Keratinocyte (primary cell): ENCODE results near the gene SETD2. TPM values are rescaled to one million over a fixed set of nuclear protein-coding genes. Genes with fewer than 3 reads are reported as not detected.

Experiments
- DNase-seq: peaks from one replicate; pipeline ENCODE4 v3.0.0-alpha.2; 2011; ENCODE audit warnings: low read depth, missing footprints, low spot score
- FAIRE-seq: peaks from 2 replicates; lab custom pipeline; 2011; peaks lifted over from hg19 to GRCh38; lab: Jason Lieb, UNC
- H2AFZ ChIP-seq: 2 replicates; pipeline ENCODE4 v1.6.0; 2012; ENCODE audit warnings: low read length, control low read depth, inconsistent platforms; ENCODE audit not compliant: control insufficient read depth
- H3K27ac ChIP-seq: 2 replicates; pipeline ENCODE4 v1.5.1; 2011; ENCODE audit warnings: low read length; ENCODE audit not compliant: control insufficient read depth, insufficient read depth
- H3K27me3 ChIP-seq: 3 replicates; pipeline ENCODE4 v1.6.0; 2011; ENCODE audit warnings: low read length; ENCODE audit not compliant: control insufficient read depth, insufficient read depth; ENCODE audit errors: extremely low read depth
- H3K36me3 ChIP-seq, 2 experiments: 2 replicates in 1 of 2; 3 replicates in 1 of 2; pipeline ENCODE4 v1.5.1; 2011; ENCODE audit warnings: low read length in 2 of 2, mild to moderate bottlenecking in 1 of 2; ENCODE audit not compliant: control insufficient read depth in 2 of 2, insufficient read depth in 2 of 2; ENCODE audit errors: extremely low read depth in 1 of 2
- H3K4me1 ChIP-seq: 3 replicates; pipeline ENCODE4 v1.5.1; 2011; ENCODE audit warnings: low read length; ENCODE audit not compliant: control insufficient read depth, insufficient read depth; ENCODE audit errors: extremely low read depth
- H3K4me2 ChIP-seq: 3 replicates; pipeline ENCODE4 v1.6.0; 2011; ENCODE audit warnings: low read depth, low read length; ENCODE audit not compliant: control insufficient read depth, insufficient read depth; ENCODE audit errors: extremely low read depth
- H3K4me3 ChIP-seq, 3 experiments: fragments of 200-600 bp in 1 of 3; sonication (generic) in 1 of 3; 2 replicates in 2 of 3; 3 replicates in 1 of 3; pipeline ENCODE4 v1.5.1; 2011 to 2016; ENCODE audit warnings: low read length in 3 of 3, mild to moderate bottlenecking in 3 of 3, control low read depth in 2 of 3, inconsistent platforms in 1 of 3, low read depth in 1 of 3, mixed read lengths in 1 of 3, mixed run types in 1 of 3, moderate library complexity in 1 of 3; ENCODE audit not compliant: control insufficient read depth in 2 of 3, insufficient read depth in 2 of 3; ENCODE audit errors: extremely low read depth in 1 of 3
- H3K79me2 ChIP-seq: 2 replicates; pipeline ENCODE4 v1.6.0; 2012; ENCODE audit warnings: low read length; ENCODE audit not compliant: control insufficient read depth, insufficient read depth
- H3K9ac ChIP-seq: 3 replicates; pipeline ENCODE4 v1.6.0; 2011; ENCODE audit warnings: low read length; ENCODE audit not compliant: control insufficient read depth, insufficient read depth; ENCODE audit errors: extremely low read depth
- H3K9me1 ChIP-seq: 3 replicates; pipeline ENCODE4 v1.6.0; 2011; ENCODE audit warnings: low read length; ENCODE audit not compliant: control insufficient read depth, insufficient read depth; ENCODE audit errors: extremely low read depth
- H3K9me3 ChIP-seq: 2 replicates; pipeline ENCODE4 v1.5.1; 2012; ENCODE audit warnings: low read depth, low read length; ENCODE audit not compliant: control insufficient read depth
- H4K20me1 ChIP-seq: 3 replicates; pipeline ENCODE4 v1.6.0; 2011; ENCODE audit warnings: low read length; ENCODE audit not compliant: control insufficient read depth, insufficient read depth; ENCODE audit errors: extremely low read depth
- EZH2 ChIP-seq: IDR thresholded peaks from one replicate; pipeline ENCODE4 v1.6.1; 2012; ENCODE audit warnings: inconsistent platforms, mild to moderate bottlenecking, low read length, moderate library complexity
- dilution Hi-C: fragments of 300-500 bp; cut with MboI; formaldehyde crosslinking; loops from one replicate; pipeline ENCODE4 v1.7.0; 2020; ENCODE audit warnings: low sequenced_read_pairs; ENCODE audit not compliant: extremely low pct_ligation_motif_present
- polyA plus RNA-seq, 5 experiments: library from polyadenylated mRNA; depleted of rRNA in 3 of 5; stranded (reverse) in 3 of 5; stranded (forward) in 1 of 5; unstranded in 1 of 5; fragments of >200 nt; gene quantifications; 1 replicate in 1 of 5; 2 replicates in 3 of 5; 3 replicates in 1 of 5; pipeline versions ENCODE4 v1.2.1 to v1.2.3, GENCODE V29; 2011 to 2012; ENCODE audit warnings: missing spikeins in 2 of 5, low read depth in 1 of 5, low replicate concordance in 1 of 5
- TF ChIP-seq, protein P1 (sequence below), 3 experiments: IDR thresholded peaks in 1 of 3; conservative IDR thresholded peaks in 1 of 3; optimal IDR thresholded peaks in 1 of 3; 2 replicates in 2 of 3; 3 replicates in 1 of 3; pipeline versions ENCODE3 to v1.5.1; 2011; ENCODE audit warnings: low read length in 3 of 3, mild to moderate bottlenecking in 3 of 3, moderate library complexity in 2 of 3, control low read depth in 1 of 3, inconsistent platforms in 1 of 3; ENCODE audit not compliant: insufficient read depth in 2 of 3; ENCODE audit errors: extremely low read depth in 1 of 3

The SETD2 gene
- polyA plus RNA-seq, 1 donor (not counting 4 experiments of a cell fraction or from before 2014, with no cell fraction given): 23.3 TPM

DNA sequence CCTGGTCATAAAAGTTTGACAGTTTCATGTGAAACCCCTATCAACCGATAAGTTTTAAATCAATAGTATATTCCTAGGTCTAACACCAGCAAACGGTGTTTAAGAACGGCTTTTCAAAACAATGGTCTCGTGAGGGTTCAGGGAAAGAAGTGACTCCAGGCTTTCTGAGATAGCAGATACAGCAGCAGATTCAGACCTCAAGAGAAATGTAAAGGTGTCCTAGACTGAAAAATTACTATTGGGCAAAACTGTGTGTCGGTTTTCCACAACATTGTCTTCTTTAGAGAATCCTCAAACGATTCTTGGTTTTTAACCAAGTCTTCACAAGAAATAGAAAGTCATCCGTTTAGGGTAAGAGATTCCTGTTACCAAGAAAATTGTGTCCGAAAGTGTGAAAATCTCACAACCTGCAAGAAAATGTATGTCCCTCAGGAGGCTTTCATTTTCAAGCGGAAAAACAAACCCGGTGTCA is 1.2 kb downstream of the SETD2 start:
- peaks cover 0 to 6% of the 10 kb centered on the region in 2 experiments for H3K36me3 ChIP-seq
- peak overlapping the region; percentile 88 for H3K4me2 ChIP-seq
- no peak overlapping the region for H2AFZ ChIP-seq
- no peaks in the 10 kb centered on the region for H3K27me3 ChIP-seq
- H3K4me3 ChIP-seq: peak overlapping the region; percentile 81 to 91 (median 81)
- H3K79me2 ChIP-seq: peaks cover 90% of the 10 kb centered on the region
- dilution Hi-C loops: no loop called here
- peaks cover 28% of the 10 kb centered on the region for H3K4me1 ChIP-seq
- DNase-seq (no peak), FAIRE-seq (no peak)
- H3K27ac ChIP-seq: peak overlapping the region; percentile 67
- peaks cover 5% of the 10 kb centered on the region for H3K9me1 ChIP-seq
- no peak for TF ChIP-seq EZH2
- TF ChIP-seq, protein P1, sequence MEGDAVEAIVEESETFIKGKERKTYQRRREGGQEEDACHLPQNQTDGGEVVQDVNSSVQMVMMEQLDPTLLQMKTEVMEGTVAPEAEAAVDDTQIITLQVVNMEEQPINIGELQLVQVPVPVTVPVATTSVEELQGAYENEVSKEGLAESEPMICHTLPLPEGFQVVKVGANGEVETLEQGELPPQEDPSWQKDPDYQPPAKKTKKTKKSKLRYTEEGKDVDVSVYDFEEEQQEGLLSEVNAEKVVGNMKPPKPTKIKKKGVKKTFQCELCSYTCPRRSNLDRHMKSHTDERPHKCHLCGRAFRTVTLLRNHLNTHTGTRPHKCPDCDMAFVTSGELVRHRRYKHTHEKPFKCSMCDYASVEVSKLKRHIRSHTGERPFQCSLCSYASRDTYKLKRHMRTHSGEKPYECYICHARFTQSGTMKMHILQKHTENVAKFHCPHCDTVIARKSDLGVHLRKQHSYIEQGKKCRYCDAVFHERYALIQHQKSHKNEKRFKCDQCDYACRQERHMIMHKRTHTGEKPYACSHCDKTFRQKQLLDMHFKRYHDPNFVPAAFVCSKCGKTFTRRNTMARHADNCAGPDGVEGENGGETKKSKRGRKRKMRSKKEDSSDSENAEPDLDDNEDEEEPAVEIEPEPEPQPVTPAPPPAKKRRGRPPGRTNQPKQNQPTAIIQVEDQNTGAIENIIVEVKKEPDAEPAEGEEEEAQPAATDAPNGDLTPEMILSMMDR (optimal IDR thresholded peaks at IDR 0.05 in 1 of 3, IDR thresholded peaks at IDR 0.05 in 1 of 3, conservative IDR thresholded peaks at IDR 0.05 in 1 of 3; ENCODE audit: extremely low read depth in 1 of 3, insufficient read depth in 2 of 3, low read length in 3 of 3): no peak
- no peaks in the 10 kb centered on the region for H3K9me3 ChIP-seq
- H4K20me1 ChIP-seq: peaks cover 13% of the 10 kb centered on the region
- H3K9ac ChIP-seq: peak overlapping the region; percentile 86

DNA sequence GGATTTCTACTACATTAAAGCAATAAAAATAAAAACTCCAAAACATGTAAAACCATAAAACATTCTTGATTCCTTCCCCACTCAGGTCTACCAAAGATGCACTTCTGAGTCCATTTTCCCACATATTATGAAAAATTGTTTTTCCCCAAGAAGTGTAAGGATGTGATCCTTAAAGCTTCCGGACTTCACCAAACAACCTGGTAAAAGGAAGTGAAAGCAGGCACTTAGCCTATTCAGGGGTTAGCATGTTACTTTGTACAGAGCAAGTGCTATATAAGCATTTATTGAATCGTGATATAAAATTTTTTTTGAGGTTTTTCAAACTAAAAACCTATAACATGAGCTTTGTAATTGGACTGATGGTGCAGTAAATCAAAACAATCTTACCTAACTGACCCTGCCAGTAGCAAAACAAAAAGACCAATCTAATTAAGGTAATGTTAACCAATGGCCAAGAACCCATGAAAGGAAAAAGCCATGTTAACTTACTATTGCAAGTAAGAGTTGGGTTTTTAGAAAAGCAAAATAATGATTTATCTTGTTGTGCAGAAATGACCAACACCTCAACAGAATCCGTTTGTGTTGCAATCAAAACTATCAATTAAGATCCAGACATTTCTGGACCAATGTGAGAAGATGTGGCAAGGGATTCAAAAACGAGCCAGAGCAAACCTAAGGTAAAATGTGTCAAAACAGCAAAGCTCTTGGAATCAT is 1.8 kb downstream of the SETD2 start:
- no peak for FAIRE-seq
- Histone ChIP-seq H3K9me3 (no peaks in the 10 kb centered on the region), H3K9me1 (peaks cover 5% of the 10 kb centered on the region), H3K27me3 (no peaks in the 10 kb centered on the region), H2AFZ (no peak overlapping the region), H4K20me1 (peaks cover 14% of the 10 kb centered on the region), H3K27ac (peak overlapping the region; percentile 67), H3K79me2 (peaks cover 91% of the 10 kb centered on the region), H3K9ac (peak overlapping the region; percentile 86), H3K36me3 (peaks cover 0 to 6% of the 10 kb centered on the region in 2 experiments), H3K4me1 (peaks cover 28% of the 10 kb centered on the region), H3K4me2 (peak overlapping the region; percentile 88), H3K4me3 (peak overlapping the region; percentile 81 to 91 (median 81))
- no peak for DNase-seq
- dilution Hi-C loops: no loop called here
- TF ChIP-seq, protein P1 (optimal IDR thresholded peaks at IDR 0.05 in 1 of 3, IDR thresholded peaks at IDR 0.05 in 1 of 3, conservative IDR thresholded peaks at IDR 0.05 in 1 of 3; ENCODE audit: extremely low read depth in 1 of 3, insufficient read depth in 2 of 3, low read length in 3 of 3): no peak
